ENCODE results near the gene SLC29A2.

The SLC29A2 gene, protein sequence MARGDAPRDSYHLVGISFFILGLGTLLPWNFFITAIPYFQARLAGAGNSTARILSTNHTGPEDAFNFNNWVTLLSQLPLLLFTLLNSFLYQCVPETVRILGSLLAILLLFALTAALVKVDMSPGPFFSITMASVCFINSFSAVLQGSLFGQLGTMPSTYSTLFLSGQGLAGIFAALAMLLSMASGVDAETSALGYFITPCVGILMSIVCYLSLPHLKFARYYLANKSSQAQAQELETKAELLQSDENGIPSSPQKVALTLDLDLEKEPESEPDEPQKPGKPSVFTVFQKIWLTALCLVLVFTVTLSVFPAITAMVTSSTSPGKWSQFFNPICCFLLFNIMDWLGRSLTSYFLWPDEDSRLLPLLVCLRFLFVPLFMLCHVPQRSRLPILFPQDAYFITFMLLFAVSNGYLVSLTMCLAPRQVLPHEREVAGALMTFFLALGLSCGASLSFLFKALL

DNA sequence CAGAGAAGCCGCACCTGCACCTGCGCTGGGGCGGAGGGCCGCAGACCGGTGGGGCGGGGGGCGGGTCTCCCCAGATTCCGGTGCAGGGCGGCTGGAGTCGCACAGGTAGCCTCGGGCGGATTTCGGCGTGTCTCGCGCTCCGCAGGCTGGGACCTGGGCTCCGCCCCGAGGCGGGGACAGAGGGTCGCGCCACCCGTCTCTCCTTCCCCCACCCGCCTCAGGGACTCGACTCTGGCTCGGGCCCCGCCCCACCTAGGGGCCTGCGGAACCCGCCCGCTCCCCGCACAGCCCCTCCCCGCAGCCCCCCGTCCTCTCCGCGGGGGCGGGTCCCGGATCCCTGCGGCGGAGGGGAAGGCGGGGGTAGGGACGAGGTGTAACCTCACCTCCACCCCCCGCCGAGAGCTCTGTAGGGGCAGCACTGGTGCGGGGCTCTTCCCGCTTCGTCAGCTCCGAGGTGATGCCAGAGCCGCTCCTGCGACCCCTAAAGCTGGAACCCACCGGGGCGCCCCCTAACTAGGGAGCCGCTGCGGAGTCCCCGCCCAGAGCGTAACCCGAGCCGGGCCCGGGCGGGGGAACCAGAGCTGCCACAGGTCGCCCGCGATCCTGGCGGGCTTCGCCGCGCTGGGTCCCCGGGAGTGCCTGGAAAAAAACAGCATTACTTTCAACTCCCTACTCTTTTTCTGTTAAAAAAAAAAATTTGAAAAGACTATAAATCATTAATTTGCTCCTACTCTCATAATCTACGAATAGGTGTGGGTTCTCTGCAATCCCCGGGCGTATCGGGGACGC lies at the start of gene SLC29A2:
SLC29A2 (minus strand) TSS at position 134 of the 789 bp plus-strand sequence. CDS start 169 bp downstream, outside the sequence.
- DNase-seq (ENCODE audit: low spot score) = peak; percentile 72

DNA sequence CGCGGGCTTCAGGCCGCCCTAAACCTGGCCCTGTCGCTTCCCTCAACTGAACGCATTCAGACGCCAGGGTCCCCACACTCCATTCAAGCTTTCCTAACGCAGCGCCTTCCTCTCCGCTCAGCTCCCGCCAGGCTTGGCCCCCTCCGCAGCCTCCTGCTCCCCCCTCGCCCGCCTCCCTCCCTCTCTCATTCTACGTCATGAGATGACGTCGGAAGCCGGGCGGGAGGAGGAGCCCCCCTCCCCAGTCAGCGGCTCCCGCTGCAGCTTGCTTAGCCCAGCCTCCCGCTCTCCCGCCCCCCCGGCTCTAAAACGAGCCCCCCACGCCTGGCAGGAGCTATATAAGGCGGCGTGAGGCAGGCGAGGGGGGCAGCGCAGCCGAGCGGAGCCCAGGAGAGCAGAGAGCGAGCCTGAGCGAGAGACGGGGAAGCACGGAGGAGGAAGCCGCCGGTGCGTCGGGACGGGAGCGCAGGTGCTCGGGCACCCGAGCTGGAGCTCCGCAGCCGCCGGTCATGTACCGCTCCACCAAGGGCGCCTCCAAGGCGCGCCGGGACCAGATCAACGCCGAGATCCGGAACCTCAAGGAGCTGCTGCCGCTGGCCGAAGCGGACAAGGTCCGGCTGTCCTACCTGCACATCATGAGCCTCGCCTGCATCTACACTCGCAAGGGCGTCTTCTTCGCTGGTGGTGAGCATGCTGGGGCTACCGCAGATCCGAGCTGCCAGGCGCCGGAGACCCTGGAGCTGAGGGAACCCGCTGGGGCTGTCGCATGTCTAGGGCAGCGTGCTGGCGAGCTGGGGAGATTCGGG lies 49.3 kb upstream of the SLC29A2 start, which contains the start of gene NPAS4:
NPAS4 (plus strand) TSS at position 365 of the 806 bp plus-strand sequence; CDS start at position 510, 145 bp downstream.
- DNase-seq (ENCODE audit: low spot score) = no peak

DNA sequence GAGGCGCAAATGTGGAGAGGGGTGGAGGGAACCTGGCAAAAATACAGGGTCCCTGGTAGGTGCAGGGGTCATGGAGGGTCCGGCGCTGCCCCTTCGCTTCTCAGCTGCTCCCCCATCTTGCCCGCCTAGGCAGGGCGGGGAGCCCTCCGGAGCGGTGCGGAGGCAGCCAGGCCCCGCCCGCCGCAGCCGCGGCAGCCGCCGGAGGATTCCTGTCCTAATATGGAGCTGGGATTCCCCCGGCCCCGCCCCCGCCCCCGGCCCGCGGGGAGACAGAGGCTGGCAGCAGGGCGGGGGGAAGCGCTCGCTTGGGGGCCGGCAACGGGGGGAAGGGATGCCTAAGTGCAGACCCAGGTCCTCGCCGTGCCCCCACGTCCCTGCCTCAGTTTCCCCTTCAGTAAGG lies 48.3 kb upstream of the SLC29A2 start:
- DNase-seq (ENCODE audit: low spot score) = no peak

DNA sequence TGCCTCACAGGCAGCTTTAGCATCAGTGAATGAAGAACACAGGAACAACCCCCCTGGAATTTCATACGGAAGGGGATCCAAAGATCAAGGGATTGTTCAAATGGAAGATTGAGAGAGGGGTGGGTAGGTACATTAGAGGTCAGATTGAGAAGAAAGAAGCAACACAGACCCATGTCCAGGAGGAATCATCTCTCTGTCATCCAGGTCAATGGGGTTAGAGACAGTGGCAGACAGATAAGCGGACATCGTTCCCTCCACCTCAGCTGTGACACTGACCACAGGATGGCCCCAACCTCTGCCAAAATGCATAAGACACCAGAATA lies 47.4 kb upstream of the SLC29A2 start:
- no peak for DNase-seq (ENCODE audit: low spot score)

DNA sequence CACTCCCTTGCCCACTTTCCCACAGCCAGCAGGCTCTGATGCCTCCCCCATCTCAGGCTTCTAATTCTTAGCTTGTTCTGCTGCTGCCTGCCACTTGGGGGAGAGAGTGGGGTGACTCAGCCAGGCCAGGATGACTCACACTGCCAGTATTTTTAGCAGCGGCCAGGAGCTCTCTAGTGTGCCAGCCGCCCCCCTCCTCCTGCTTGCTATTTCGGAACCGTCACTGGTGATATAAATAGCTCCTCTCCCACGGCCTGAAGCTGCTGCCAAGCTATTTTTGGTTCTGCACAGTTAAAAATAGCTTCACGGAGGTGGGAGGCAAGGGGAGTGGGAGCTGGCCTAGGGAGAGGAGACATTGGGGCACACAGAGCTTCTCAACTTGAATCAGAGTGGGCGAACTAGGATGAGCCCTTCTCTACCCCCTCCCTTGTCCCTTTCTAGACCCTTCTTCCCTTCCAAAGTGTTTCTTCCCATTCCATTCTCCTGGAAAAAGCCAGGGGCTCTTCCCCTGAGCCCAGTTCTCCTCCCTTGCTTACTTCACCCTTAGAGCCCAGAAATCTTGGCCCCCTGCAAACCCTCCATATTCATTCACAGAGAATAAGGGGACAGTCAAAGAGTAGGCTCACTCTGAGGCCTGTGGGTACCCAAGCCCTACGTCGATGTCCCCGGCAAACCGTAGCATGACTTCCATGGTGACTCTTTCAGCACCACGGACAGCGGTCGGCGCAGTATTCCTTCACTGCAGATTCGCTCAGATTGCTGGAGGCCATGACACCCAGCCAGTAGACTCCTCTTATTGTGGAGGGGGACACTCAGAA lies 46.8 kb upstream of the SLC29A2 start:
- DNase-seq (ENCODE audit: low spot score) = peak; percentile 91

DNA sequence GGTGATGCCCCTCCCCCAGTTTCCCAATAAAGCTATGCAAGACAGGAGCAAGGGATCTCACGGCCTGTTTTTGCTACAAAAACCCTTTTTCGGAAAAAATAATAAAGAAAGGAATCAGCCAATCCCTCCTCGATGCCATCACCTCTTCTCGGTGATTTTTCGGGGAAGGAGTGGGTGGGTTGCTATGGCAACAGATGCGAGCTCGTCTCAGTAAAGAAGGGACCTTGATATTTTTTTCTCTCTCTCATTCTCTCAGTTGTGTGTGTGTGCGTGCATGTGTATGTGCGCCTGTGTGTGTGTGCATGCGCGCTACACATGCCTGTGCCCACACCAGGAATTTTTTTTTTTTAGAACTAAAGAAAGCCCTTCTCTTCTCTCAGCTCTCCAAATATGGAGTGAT lies 45.4 kb upstream of the SLC29A2 start:
- no peak for DNase-seq (ENCODE audit: low spot score)

DNA sequence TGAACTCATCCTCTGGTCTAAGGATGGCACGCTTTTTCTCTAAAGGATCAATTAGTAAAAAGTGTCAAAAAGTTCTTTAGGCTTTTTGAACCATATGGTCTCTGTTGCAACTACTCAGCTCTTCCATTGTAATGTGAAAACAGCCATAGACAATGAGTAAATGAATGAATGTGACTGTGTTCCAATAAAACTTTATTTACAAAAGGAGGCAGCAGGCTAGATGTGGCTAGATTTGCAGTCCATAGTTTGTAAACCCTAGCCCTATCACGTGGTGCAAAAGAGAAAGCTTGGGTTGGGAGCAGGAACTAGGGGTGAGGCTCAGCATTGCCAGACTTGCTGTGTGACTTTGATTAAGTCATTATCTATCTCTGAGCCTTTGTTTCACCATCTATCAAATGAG lies 43.9 kb upstream of the SLC29A2 start:
- DNase-seq (ENCODE audit: low spot score) = no peak

DNA sequence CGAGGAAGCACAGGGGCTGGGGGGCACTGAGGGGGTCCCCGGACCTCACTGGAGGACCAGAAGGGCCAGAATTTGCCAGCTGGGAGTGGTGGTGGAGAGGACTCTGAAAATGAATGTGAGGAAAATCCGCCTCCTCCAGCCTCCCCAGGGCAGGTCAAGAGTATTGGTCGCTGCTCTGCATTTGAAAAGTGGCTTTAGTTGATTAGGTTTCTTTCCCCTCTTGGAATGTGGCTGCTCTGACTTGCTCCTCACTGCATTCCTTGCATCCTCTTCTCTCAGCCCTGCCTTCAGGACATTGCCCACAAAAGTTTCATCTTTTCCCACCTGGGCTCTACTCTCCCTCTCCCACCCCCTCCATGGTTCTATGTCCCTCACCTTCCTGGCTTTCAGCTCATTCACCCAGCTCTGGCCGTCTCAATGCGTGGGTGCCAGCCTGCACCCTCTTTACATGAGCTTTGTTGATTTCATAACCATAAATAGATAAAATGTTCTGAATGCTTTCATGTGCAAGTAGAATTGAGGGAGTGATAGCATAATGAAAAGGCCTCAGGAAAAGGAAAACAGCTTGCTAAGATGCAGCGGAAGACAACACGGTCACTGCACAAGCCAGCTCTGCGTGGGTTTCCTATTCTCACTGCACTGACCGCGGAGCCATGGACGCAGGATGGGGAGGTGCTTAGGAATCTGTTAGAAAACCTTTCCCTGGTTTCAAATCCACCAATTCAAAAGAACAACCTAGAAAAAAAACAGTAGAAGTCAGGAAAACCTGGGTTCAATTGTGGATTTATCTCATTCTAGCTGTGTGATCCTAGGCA lies 42.8 kb upstream of the SLC29A2 start:
- no peak for DNase-seq (ENCODE audit: low spot score)

DNA sequence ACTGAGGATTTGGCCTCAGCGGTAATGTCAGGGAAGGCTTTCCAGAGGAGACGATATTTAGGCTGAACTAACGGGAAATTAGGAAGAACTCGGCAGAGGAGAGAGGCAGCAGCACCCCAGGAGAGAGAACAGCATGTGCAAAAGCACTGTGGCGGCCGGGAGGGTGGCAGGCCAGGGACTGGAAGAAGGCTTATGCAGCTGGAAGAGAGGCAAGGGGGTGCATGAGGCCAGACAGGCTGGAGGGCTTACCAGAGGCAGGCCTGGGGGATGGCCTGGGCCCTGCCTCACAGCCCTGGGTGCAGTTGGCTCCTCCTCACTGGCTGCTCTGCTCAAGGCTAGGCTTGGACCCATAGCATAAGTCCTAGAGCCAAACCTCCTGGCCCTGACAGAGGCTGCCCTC lies 41.6 kb upstream of the SLC29A2 start:
- no peak for DNase-seq (ENCODE audit: low spot score)

DNA sequence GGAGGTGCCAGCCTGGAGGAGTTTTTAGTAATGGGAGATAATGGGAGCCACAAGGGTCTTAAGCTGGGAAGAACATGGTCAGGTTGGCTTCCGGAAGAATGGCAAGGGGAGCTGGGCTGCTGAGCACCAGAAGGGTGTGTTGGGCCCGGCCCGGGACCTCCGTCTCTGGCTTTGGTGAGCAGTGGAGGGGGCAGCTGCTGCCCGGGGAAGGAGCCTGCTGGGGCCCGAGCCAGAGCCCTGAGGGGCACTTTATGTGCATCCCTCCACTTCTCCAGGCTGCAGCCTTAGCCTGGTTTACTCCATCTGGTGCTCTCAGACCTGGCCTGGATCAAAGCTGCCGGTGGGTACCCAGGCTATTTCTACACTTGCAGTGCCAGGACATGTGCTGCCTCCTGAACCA lies 40.5 kb upstream of the SLC29A2 start:
- DNase-seq (ENCODE audit: low spot score) = no peak

DNA sequence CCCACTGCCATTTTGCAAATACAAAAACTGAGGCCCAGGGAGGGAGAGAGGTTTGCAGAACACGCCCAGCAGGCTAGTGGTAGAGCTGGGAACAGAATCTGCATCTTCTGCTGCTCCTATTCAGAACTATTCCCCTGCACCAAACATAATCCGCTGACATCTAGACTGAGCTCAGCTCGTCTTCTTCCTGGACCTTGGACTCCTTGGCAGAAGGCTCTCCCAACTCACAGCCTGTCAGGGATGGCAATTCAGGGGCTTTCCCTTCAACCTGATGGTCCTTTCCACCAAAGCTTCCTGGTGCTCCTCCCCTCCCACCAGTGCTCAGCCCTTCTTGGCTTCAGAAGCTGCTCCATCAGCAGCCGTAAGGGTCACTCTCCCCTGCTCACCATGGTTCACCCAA lies 39.8 kb upstream of the SLC29A2 start:
- DNase-seq (ENCODE audit: low spot score) = no peak

DNA sequence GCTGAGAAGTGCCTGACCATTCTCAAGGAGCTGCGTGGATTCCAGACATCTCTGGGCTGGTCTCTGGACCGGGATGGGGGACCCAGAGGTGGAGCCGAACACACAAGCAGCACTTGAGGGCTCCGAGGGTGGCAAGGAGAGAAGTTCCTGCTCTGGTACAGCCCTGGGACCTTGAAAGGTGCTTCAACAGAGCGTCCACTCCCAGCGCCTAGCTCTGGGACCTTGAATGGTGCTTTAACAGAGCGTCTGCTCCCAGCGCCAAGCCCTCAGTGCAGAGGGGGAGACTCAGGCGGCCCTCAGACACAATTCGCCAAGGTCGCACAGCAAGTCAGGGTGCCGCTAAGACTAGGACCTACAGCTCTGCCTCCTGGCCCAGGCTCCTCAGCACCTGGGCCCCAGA lies 38.6 kb upstream of the SLC29A2 start:
- DNase-seq (ENCODE audit: low spot score) = no peak

DNA sequence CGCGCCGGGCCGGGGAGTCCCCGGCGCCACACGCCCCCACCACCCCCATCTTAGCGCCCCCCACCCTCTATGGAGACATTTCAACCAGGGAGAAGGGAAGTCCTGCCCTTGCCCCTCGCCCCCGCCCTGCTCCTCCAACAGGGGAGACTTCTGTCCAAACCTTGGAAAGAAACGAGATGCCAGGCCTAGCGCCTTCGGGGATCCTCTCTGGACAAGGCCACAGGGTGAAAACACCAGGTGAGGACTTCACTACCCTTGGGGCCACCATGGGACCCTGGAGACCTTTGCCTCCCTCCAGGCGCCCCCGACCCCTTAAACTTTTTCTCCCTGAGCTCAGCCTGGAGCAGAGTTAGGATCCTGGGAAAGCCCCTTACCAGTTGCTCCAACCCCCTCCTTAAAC lies 37.7 kb upstream of the SLC29A2 start:
- no peak for DNase-seq (ENCODE audit: low spot score)

DNA sequence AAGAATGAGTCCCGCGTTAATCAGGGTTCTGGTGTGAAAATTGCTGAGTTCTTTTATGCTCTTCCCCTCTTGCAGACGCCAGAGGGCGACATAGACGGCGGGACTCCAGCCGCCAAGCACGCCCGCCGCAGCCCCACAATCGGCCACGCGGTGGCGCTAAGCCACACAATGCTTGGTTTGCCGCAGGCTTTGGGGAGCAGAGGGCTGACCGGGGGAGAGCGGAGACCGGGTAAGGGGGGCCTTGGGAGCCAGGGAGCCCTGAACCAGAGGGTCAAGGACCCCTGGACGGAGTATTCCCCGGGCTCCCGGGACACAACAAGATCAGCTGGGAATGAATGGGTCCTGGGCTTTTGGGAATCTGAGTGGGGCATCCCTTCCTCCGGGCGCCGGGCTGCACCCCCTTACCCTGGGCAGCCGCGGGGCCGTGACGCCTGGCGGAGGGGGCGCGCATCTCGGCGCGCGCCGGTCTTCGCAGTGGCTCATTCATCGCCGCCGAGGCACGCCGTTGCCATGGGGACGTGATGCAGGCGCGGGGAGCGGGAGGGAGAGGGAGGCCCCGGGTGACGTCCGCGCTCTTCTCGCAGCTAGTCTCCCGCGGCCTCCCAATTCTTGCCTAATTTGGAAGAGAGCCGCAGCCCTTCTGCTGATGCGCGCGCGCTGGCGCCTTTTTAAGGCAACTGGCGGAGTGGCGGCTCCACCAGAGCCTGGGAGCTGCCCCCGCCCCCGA lies 37.1 kb upstream of the SLC29A2 start:
- DNase-seq (ENCODE audit: low spot score) = peak; percentile 81

DNA sequence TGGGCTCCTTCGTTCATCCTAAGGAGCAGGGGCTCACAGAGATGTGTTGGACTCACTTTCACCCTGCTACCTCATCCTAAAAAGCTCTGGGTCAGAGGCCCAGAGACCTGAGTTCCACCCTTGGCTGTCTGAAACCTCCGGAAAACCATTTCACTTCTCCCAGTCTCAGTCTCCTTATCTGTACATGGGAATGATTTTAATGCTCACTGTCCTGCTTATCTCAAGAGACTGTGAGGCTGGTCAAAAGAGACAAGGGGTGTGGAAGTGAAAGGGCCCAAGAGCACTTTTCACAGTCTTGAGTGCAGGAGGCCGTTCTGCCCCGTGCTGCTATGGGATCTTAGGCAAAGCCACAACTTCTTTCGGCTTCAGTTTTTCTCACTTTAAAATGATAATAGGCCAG lies 36.1 kb upstream of the SLC29A2 start:
- no peak for DNase-seq (ENCODE audit: low spot score)

DNA sequence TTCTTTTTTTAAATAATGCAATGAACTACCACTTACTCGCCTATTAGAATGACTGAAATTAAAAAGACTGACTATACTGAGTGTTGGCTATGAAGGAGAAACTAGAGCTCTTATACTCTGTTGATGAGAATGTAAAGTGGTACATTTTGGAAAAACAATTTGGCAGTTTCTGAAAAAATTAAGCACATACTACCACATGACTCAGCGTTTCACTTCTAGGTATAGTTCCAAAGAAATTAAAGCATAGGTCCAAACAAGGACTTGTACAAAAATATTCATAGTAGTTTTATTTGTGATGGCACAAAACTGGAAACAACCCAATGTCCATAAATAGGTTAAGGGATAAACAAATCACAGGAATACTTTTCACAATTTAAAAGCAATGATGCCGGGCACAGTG lies 22.4 kb upstream of the SLC29A2 start:
- no peak for DNase-seq (ENCODE audit: low spot score)

DNA sequence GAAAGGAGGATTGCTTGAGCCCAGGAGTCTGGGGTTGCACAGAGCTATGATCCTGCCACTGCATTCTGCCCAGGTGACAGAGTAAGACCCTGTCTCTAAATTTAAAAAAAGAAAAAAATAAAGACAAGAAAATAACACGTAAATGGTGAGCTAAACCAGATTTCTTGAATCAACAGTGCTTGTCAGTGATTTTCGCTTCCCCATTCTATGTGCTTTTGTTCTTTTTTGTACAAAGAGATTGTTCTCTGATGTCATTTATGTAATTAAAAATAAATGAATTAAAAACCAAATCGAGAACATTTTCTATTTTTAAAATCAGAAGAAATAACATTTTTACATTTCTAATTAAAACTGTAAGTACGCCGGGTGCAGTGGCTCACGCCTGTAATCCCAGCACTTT lies 19.8 kb upstream of the SLC29A2 start:
- no peak for DNase-seq (ENCODE audit: low spot score)

DNA sequence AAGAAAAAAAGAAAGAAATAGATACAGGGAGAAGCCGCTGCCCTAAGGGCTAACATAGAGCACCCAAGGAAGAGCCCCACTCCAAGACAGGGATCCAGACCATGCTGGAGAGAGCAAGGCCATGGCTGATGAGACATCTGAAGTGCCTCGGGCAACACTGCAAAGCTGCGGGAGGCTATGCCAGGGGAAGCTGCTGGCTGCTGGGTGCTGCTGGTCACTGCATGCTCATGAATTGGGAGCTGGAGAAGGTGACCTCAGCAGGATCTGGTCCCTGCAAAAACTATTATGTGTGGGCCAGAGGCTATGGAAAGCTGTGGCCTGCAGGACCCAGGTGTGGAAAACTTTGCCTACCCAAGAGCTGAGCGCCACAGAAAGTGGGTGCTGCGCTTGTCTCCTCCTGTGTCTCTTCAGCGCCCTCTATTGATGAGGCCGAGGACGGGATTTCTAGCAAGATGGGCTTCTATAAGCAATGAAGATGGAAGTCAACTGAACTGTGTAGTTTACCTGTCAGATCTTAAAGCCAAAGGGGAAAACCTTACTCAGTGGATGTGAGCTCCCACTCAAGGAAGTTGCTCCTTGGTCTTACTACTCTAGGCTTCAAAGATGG lies 17.3 kb upstream of the SLC29A2 start:
- peak; percentile 72 for DNase-seq (ENCODE audit: low spot score)
